Measurements from ENCODE around the gene MLC1. TPM values are rescaled to one million over a fixed set of nuclear protein-coding genes. Genes with fewer than 3 reads are reported as not detected.

Gene MLC1
- total RNA-seq, 1 experiment from 2014 or later: 1.4 TPM

DNA sequence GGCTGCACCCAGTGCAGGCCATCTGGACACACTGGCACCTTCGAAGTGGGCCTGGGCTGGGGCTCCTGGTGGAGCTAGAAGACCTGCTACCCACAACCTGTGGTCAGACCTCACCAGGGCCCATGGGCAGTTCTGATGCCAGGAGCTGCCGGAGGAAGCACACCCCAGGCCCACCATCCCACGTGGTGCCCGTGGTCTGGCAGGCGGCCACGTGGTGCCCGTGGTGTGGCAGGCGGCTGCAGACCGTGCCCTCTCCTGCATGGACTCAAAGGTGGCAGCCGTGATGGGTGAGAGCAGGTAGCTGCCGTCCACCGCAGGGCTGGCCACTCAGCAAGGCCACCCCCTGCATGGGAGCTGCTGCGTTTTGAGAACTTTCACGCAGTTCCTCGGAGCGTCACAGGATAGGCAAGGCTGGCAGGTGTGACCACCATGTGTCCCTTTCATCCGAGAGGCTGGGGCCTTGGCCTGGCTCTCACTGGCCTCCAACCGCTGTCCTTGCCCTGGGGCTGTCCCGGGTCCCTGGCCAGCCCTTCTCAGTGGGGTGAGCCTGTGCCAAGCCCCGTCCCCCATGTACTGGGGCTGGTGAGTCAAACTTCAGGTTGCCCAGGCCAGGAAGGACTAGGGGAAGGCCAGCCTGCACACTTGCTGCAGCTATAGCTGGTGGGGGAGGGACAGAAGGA, 68.8 kb downstream of the MLC1 start:
- DNase-seq (ENCODE audit: low spot score): no peak

DNA sequence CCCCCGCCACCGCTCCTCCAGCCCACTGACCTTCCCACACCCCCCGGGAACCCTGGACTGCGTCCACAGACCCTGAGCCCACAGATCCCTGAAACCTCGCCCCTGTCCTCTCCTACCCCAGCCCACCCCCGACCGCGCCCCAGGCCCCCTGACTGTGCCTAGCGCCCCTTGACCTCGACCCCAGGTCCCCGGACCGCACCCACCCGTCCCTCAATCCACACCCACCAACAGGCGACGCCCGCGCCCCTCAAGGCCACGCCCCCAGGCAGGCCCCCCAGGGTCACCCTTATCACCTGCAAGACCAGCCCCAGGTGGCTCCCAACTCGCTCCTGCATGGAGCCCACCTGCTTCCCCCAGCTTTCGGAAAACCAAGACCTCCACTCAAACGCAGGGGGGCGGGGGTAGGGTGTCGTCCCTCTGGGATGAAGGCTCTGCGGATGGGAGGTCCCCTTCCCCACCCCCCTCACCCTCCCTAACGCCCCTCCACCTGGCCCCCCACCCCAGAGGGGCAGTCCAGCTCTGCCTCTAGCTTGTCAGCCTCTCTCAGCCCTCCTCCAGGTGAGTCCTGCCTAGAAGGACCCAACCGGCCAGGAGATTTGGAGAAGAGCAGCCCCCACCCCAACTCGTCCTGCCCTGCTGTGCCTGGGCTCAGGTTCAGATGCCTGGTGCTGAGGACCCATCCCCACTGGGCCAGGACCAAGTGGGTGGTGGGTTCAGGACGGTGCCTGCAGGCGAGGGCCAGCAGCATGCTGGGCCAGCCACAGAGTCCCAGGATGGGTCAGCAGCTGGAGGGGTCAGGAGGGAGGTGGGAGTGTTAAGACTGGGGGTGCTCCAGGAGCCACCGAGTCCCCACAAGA, 69.5 kb downstream of the MLC1 start:
- no peak for DNase-seq (ENCODE audit: low spot score)

DNA sequence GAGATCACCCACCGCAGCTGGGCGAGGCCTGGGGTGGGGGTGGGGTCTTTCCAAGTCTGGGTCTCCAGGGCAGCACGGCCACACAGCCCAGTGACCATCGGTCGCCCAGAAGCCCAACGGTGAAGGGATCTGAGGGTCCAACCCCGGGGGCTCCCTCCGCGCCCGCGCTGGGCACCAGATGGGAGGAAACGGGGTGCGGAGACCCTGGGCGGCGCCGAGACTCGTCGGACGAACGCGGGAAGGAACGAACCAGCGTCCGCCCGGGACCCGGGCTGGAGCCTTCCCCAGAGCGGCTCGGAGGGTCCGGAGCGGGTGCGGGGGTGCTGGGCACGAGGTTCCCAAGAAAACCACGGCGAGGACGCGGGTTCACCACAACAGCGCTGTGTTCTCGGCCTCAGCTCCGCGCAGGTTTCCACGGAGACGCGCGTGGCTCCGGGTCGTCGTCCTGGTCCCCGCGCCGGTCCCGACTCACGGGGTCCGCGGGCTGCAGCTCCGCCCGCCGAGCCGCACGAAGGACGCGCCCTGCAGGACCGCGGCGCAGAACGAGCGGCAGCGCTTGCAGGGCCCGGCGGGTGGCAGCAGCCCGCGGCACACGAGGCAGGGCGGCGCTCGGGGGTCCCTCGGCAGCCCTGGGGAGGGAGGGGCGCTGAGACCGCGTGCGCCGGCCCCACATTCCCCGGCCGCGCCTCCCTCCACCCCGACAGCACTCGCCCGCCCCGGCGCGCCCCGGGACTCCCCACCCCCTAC, 70.4 kb downstream of the MLC1 start:
- no peak for DNase-seq (ENCODE audit: low spot score)

DNA sequence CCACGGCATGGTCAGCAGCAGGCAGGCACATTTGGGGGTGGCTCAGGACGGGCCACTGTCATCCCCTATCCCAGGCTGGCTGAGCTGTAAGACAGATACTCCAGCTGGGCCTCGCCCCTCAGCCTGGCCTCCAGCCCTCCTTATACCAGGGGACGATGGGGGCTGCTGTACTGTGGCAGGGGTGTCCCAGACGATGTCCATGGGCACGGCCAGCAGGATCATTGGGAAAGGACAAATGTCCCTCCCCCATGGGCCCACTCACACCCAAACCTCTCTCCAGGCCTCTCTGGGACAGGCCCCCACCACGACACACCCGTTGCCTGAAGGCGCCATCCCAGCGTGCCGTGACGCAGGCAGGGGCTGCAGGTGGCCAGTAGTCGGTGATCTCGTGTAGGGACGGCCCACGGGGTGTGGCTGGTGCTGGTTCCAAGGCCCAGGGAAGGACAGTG, 71.1 kb downstream of the MLC1 start:
- DNase-seq (ENCODE audit: low spot score): no peak

GRCh38 chr22:50012211-50013181, 72.7 kb downstream of the MLC1 start, which contains the start of gene IL17REL:
IL17REL (minus strand) TSS chr22:50012765; CDS start chr22:50012646, 119 bp downstream.
- DNase-seq (ENCODE audit: low spot score): no peak

DNA sequence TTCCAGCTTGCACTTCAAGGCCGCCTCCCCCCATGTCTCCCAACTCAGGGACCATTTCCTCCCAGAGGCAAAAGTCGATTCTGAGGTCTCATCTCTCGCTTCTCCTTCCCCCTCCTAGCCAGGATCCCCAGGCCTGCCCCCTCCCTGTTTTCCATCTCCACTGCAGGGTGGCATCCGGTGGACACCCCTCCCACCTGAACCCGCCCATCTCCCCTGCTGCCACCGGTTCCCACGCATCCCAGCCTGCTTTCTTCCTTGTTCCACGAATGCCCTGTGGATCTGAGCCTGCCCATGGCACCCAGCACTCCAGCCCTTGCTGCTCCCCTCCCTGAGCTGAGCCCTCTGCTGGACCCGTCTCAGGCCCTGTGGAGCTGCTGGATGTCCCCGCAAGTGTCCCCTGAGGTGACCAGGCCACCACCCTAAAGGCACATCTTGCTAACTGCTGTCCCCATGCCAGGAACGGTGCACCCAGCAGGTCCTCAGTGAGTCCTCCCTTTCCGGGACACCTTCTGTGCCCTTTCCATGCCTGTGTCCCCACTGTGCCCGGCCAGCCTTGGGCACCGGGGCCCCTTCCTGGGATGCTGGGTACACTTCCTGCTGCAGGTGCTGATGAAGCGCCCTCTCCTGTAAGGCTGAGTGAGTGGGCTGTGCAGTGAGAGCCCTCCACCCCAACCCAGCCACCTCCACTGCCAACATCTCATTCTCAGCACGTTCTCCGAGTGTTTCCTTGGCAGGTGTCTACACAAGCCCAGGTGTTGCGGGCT, 73.6 kb downstream of the MLC1 start:
- DNase-seq (ENCODE audit: low spot score): no peak

DNA sequence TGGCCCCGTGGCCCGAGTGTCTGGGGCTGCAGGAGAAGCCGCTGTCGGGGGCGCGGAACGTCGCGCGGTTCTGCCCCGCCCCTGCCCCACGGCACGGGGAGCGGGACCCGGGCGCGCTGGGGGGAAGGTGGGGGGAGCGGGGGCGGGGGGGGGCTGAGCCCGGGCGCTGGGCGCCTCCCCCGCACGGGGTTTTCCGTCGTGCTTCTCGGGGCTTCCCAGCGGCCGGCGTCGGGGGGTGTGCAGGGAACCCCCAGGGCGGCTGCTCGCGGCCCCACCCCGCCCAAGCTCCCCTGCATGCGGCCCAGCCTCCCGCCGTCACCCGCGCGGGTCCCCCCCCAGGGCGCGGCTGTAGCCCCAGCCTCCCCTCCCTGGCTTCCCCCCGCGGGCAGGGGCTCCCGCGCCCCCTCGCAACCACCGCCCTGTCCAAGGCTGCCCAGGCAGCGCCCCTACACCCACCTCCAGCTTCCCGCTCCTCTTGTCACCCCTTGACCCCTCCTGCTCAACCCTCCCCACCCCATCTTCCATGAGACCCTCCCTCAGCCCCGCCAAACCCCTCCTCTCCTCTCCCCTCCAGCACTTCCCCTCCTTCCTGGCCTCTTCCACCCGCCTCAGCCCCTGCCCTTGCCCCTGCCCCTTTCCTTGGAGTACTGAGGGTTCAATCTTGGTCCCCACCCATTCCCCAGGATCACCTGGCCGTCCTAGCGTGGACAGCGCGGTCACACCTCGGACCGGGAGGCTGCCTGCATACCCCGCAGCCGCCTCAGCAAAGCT, 74.4 kb downstream of the MLC1 start:
- no peak for DNase-seq (ENCODE audit: low spot score)

- DNase-seq (ENCODE audit: low spot score): no peak
These were observed 75.2 kb downstream of the MLC1 start for GRCh38 chr22:50009765-50010675.

Other genes with a start within 250 kb of the MLC1 start
- gene ZBED4, start 231.6 kb downstream of the MLC1 start, total RNA-seq (2014; rRNA removed; shearing (Covaris generic)): 5.1 and 9.1 TPM in 2 replicates
- gene ALG12, start 167.0 kb downstream of the MLC1 start, total RNA-seq (2014; rRNA removed; shearing (Covaris generic)): 13.9 and 22.3 TPM in 2 replicates
- gene CRELD2, start 166.8 kb downstream of the MLC1 start, total RNA-seq (2014; rRNA removed; shearing (Covaris generic)): 95.9 and 113 TPM in 2 replicates
- gene PIM3, start 124.7 kb downstream of the MLC1 start, total RNA-seq (2014; rRNA removed; shearing (Covaris generic)): 18.6 and 30.3 TPM in 2 replicates
- gene IL17REL, start 72.7 kb downstream of the MLC1 start, total RNA-seq (2014; rRNA removed; shearing (Covaris generic)): not detected in 2 replicates
- not detected in 2 replicates for gene TTLL8, start 27.1 kb downstream of the MLC1 start, total RNA-seq (2014; rRNA removed; shearing (Covaris generic))
- gene MOV10L1, start 4.6 kb upstream of the MLC1 start, total RNA-seq (2014; rRNA removed; shearing (Covaris generic)): 1.8 and 2.9 TPM in 2 replicates
- 4.2 and 4.4 TPM in 2 replicates for gene PANX2, start 85.3 kb upstream of the MLC1 start, total RNA-seq (2014; rRNA removed; shearing (Covaris generic))
- 13.7 and 17.2 TPM in 2 replicates for gene TRABD, start 100.5 kb upstream of the MLC1 start, total RNA-seq (2014; rRNA removed; shearing (Covaris generic))
- 13.4 and 19.6 TPM in 2 replicates for gene SELENOO, start 115.6 kb upstream of the MLC1 start, total RNA-seq (2014; rRNA removed; shearing (Covaris generic))
- gene TUBGCP6, start 159.6 kb upstream of the MLC1 start, total RNA-seq (2014; rRNA removed; shearing (Covaris generic)): 4.9 and 5.0 TPM in 2 replicates
- gene HDAC10, start 165.8 kb upstream of the MLC1 start, total RNA-seq (2014; rRNA removed; shearing (Covaris generic)): 5.1 and 5.9 TPM in 2 replicates
- 33.3 and 37.8 TPM in 2 replicates for gene MAPK12, start 176.3 kb upstream of the MLC1 start, total RNA-seq (2014; rRNA removed; shearing (Covaris generic))
- gene MAPK11, start 185.0 kb upstream of the MLC1 start, total RNA-seq (2014; rRNA removed; shearing (Covaris generic)): 4.0 and 5.5 TPM in 2 replicates
- gene PLXNB2, start 222.2 kb upstream of the MLC1 start, total RNA-seq (2014; rRNA removed; shearing (Covaris generic)): 42.4 and 53.2 TPM in 2 replicates
- 0.35 and 1.3 TPM in 2 replicates for gene DENND6B, start 241.6 kb upstream of the MLC1 start, total RNA-seq (2014; rRNA removed; shearing (Covaris generic))

All from H4 (cell line).